ENCODE results near the gene UACA.
"Not testable (repeated sequence)": the region's sequence is repeated elsewhere in the genome, so short reads cannot be mapped to it uniquely, and the experiment has no call there.

The UACA gene

DNA sequence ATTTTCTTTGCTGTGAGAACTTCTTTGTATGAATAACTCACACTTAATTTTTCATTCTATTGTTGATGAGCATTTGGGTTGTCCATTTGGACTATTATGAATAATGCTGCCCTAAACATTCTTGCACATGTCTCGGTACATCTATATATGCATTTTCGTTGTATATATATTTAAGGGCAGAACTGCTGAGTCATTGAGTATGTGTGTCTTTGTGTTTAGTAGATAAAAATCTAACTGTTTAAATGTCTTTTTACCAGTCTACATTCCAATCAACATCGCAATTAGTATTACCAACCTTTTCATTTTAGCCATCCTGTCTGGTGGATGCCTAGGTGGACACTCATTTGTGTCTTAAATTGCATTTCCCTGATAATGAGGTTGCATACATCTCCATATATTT is 144.4 kb downstream of the UACA start:
- DNase-seq (ENCODE audit: low spot score): no peak

DNA sequence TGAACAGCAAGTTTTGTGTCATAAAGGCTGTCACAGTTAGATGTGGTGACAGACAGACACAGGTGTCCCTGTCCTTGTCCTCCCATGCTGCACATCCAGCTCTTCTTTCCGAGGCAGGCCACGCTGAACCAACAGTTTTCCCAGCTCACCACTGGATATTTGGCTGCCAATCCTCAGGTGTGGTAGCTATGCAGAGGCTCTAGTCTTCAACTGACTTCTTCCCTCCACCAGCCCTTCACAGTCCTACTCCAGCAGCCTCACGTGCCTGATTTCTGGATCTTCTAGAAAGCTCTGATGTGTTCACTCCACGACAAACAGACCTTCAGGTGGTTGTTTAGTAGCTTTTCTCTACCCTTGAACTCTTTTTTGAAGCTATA is 145.5 kb downstream of the UACA start:
- no peak for DNase-seq (ENCODE audit: low spot score)

DNA sequence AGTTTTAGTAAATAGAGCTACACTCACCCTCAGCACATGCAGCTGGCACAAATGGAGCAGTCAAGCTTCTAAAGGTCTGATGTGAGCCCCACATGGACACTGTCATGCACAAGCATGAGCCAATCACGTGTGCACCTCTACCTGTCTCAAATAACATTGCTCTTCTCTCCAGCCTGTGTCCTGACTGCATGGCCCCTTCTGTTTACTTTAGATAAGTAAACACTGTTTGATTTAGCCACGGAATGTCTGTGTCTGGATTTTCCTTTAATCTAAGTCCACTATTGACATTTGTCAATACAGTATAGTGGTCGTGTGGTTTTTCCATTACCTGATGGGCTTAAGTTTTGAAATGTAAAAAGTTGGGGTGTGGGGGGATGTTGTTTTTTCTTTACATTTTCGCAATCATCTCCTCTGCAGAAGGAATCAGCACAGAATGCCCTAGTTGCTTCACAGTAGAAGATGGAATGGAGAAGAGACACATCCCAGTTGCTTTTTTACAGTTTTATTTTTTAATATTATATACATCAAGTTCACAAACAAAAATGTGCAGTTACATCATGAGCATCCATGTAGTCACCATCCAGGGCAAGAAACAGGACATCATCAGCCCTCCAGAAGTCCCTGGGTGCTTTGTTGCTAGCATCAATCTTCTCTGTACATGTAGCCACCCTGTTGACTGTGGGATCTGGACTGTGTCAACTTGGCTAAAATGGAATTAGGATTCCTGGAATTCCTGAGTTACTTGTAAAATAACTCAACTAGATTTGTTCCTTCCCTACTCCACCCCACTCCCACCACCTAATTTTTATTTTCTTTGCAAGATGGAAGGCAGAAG is 146.1 kb downstream of the UACA start:
- DNase-seq (ENCODE audit: low spot score): no peak

DNA sequence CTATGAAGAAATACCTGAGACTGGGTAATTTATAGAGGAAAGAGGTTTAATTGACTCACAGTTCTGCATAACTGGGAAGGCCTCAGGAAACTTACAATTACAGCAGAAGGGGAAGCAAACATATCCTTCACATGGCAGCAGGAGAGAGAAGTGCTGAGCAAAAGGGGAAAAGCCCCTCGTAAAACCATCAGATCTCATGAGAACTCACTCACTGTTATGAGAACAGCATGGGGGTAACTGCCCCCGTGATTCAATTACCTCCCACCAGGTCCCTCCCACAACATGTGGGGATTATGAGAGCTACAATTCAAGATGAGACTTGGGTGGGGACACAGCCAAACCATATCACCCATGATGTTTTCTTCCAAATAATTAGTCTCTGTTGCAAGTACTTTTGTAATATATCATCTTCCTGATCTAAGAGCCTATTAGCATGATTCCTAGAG is 147.0 kb downstream of the UACA start:
- not testable (repeated sequence) for DNase-seq (ENCODE audit: low spot score)

DNA sequence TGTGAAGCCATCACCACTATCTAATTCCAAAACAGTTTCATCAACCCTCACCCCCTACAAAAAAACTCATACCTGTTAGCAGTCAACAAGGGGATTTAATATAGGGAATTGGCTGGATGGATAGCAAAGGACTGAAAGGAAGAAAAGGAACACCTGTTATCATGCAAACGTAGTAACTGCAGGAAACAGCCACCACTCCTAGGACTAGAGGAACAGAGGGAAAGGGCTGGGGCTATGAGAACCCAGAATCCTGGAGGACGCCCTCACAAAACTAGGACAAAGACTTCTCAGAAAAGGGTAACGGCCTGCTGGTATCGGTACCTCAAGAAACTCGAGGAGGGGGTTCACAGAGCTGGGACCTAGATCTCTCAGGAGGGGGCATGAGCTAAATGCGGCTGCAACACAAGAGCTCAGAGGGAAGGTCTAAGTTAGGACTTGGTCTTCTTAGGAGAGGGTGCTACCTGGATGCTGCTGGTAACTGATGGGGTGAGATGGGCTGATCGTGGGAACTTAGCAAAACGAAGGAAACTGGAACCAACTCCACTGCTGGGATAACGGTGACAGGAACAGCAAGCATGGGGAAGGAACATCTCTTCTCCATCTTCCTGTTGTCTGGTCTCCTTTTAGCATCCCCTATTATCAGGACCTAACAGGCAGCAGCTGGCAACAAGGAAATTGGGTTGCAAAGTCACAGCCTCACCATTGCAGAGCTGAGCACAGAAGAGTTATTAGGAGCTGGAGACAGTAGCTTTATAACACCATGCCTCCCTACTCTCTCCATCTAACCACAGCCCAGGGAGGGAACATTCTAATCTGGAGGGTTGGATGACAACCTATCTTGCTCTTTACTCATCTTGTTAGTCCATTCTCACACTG is 147.7 kb downstream of the UACA start:
- no peak for DNase-seq (ENCODE audit: low spot score)

DNA sequence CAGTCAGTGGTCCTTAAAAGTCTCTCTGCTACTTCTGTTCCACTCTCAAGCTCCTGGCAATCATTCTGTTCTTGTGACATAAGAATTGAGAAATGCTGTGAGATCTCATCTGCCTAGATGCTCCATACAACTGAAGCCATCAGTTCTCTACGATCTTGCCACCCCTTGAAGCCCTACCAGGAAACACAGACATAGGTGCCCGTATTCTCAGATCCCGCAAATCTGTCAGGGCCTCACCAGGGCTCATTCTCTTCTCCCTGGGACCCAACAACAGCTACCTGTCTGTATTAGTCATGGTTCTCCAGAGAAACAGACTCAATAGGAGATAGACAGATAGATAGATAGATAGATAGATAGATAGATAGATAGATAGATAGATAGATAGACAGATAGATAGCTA is 149.1 kb downstream of the UACA start:
- DNase-seq (ENCODE audit: low spot score): no peak

DNA sequence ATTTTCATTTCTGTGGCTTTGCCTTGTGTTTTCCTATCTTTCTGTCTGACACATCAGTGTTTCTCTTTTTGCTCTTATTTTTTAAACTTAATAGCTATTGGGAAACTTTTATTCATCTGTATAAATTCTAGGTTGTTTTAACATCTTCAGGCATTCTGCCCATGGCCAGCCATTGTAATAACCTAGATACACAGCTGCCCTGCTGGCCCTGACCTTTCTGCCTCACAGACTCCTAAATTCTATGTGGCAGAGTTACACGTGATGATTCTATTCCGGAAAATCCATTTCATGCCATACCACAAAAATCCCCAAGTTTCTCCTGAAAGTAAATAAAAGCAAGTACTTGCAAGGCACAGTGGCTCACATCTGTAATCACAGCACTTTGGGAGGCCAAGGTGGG is 150.1 kb downstream of the UACA start:
- DNase-seq (ENCODE audit: low spot score): no peak

DNA sequence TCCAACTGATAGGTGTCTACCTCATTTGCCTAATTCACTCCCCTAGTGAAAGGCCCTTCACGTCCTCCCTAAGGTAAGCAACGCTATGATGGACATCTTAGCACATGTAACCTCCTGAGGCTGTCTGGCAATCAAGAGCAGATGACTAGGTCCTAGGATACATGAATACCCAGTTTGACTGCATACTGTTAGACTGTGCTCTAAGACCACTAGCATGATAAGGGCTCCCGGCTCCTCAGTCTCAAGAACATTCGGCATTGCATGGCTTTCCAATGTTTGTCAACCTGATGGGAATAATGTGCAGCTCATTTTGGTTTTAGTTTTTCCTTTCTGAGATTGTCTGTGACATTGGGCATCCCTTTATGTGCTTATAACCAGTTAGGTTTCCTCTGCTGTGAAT is 152.1 kb downstream of the UACA start:
- DNase-seq (ENCODE audit: low spot score): no peak

DNA sequence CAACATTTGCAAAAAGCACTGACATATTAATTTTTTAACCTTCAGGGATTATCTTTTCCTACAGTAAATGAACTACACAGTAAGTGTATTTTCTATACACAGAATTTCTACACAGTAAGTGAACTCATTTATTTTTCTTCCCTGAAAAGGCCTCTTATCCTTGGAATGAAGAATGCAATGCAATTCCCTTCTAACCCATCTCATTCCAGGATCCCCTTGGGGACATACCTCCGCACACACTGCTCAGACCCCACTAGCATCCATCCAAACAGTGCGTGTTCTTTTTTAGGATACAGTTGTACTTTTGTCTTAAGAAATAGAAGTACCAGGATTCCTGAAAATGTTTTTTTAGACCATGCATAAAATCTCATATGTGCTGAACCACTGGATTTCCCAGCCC is 152.8 kb downstream of the UACA start:
- DNase-seq (ENCODE audit: low spot score): no peak

DNA sequence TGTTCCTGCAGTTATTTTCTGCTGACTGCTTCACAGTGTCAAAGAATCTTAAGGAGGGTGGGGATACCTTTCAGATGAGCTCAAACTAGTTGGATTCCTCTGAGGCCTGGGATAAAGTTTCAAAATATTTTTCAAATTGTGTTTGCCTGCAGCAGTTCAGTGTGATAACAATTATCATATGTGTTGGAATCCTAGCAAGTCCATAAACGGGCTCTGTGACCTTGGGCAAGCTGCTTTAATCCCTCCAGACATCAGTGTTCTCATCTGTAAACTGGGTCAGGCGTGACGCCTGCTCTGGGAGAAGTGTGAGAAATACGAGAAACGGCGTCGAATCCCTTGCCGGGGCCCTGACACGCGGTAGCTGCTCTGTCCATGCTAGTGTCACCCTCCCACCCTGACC is 153.5 kb downstream of the UACA start:
- DNase-seq (ENCODE audit: low spot score): no peak

DNA sequence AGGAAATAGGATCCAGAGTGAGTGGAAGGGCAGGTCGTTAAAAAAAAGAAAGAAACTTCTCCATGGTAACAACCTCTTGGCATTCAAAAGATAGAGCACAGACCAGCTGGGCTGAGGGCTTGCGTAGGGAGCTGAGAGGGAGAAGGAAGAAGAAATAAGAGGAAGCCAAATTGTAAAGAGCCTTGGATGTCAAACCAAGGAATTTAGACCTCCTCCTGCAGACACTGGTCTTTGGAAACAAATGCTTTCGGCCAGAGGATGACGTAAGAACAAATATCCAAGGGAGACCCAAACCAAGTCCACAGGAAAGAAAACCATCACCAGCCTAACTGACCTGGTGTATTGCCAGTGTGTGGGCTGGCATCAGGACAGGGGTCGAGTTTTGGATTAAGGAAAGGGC is 155.2 kb downstream of the UACA start:
- DNase-seq (ENCODE audit: low spot score): no peak

DNA sequence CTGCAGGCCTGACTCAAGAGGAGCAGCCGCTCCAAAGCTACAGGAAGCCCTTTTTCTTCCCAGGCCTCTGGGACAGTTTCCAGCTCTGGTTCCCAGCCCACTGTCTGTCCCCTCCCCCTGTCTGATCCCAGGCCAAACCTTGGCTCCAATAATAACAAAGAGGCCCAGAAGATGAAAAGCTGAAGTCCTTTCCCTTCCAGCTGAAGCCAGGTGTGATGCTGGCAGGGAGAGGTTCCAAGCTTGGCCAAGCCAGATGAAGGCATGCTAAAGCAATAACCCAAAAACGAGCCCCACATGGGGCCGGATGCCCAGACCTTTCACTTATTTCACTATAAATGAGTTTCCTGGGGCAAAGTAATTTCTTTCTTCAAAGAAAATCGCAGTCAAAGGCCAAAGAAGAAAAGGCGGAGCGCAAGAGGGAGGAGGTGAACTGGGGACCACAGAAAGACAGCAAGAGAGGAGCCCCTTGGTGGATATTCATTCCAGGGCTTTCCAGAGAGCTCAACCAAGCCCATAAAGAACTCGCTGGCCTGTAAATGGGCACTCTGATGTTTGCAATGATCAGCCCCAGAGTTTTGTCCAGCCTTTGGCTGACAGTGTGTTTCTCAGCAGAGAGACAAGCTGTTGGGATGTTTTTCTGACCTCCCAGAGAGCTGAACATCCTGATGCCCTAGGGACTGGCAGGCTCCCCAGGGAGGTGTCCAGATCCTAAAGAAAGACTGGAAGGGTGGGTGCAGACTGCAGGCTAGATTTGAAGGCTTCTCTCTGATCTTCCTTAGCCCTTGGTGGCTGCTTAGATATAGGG is 157.6 kb downstream of the UACA start:
- DNase-seq (ENCODE audit: low spot score): no peak

DNA sequence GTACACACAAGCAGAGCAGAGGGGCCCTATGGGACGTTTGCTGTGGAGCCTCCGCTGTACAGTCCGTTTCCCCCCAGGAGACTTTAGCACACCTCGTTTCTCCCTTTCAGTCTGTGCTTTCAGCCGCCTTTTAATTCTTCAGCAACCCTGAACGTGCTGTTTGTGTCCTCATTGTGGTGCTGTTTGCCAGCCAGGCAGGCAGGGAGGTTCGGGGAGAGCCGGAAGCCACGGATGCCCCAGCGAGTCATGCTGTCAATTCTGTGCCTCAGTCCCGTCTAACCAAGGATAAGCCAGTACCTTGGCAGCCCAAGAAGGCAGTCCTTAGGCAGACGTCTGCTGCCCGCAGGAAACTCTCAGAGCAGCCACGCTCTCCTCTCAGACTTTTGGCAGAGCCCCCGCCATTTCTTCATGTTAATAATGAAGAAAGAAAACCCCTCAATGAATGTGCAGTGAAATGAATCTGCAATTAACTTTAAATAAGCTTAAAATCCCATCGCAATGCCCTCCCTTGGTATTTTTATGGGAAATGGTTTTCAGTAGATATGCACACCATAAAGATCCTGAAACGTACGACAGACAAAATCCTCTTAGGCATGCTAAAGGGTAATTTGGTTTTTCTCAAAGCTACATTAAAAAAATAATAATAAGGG is 158.6 kb downstream of the UACA start:
- no peak for DNase-seq (ENCODE audit: low spot score)

Measured in ecto neural progenitor cell (in vitro differentiated cells).